ENCODE data around the gene GNB4. TPM values are rescaled to one million over a fixed set of nuclear protein-coding genes. Genes with fewer than 3 reads are reported as not detected.

The GNB4 gene
- total RNA-seq, 1 experiment from 2014 or later: 19.4 TPM

DNA sequence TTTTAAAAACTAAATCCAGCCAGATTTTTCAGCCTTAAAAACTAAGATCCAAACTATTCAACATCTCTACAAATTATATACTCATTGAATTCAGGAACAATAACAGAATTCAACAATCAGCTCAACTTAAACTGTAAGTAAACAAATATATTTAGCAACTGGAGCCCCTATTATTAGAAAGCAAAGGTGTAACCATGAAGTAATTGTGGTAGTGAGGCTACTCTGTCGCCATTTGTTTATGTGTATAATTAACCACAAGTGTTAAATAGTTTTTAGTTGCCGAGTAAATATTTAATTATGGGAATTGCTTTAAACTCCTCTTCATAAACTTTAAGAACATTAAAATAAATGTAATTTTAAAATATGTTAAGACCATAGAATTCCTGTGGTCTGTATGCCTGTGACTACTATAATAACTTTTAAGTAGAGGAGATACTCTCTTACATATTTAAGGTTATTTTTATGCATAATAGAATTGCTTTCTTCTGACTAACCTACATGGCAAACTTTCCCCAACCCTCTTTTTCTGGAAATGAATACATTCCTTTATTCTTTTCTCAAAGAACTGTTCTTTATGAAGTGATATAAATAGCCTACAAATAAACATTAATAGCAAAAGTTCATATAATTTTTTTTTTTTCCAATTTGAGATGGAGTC lies 52.6 kb downstream of the GNB4 start:
- Histone ChIP-seq H3K4me2 (no peak overlapping the region), H3F3A (ENCODE audit: insufficient read depth, low read depth) (no peaks in the 10 kb centered on the region), H3K4me1 (replicated peaks; ENCODE audit: insufficient read depth) (no peaks in the 10 kb centered on the region), H4K20me1 (ENCODE audit: insufficient read depth) (0 out of 2 replicates have a peak, but pooled peaks cover 3% of the 10 kb centered on the region), H3K27ac (no peak overlapping the region), H3K27me3 (ENCODE audit: insufficient read depth, low read depth) (no peaks in the 10 kb centered on the region), H3K9me3 (ENCODE audit: insufficient read depth, low read depth) (no peaks in the 10 kb centered on the region), H3K4me3 (no peak overlapping the region), H3K36me3 (ENCODE audit: low read depth) (no peaks in the 10 kb centered on the region), H3K9me2 (ENCODE audit: insufficient read depth) (no peaks in the 10 kb centered on the region), H3K79me2 (ENCODE audit: low read depth) (no peaks in the 10 kb centered on the region), H2AFZ (no peak overlapping the region)
- ChIA-PET CTCF (interaction anchor here (0.7 kb wide), 1 partner anchor 42 kb away, joined by 5 read pairs; no protein-coding TSS in a partner anchor), POLR2A (ENCODE audit: unreplicated experiment) (no interaction called here)
- DNase-seq: no peak
- no peak for TF ChIP-seq EZH2 (IDR thresholded peaks at IDR 0.05; ENCODE audit: low read depth)
- TF ChIP-seq, protein P1, sequence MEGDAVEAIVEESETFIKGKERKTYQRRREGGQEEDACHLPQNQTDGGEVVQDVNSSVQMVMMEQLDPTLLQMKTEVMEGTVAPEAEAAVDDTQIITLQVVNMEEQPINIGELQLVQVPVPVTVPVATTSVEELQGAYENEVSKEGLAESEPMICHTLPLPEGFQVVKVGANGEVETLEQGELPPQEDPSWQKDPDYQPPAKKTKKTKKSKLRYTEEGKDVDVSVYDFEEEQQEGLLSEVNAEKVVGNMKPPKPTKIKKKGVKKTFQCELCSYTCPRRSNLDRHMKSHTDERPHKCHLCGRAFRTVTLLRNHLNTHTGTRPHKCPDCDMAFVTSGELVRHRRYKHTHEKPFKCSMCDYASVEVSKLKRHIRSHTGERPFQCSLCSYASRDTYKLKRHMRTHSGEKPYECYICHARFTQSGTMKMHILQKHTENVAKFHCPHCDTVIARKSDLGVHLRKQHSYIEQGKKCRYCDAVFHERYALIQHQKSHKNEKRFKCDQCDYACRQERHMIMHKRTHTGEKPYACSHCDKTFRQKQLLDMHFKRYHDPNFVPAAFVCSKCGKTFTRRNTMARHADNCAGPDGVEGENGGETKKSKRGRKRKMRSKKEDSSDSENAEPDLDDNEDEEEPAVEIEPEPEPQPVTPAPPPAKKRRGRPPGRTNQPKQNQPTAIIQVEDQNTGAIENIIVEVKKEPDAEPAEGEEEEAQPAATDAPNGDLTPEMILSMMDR (conservative IDR thresholded peaks at IDR 0.05): no peak
- intact Hi-C loops (cut with micrococcal nuclease; ENCODE audit: unreplicated experiment): no loop called here
- BruUV-seq (replicated peaks): no TSS peak

DNA sequence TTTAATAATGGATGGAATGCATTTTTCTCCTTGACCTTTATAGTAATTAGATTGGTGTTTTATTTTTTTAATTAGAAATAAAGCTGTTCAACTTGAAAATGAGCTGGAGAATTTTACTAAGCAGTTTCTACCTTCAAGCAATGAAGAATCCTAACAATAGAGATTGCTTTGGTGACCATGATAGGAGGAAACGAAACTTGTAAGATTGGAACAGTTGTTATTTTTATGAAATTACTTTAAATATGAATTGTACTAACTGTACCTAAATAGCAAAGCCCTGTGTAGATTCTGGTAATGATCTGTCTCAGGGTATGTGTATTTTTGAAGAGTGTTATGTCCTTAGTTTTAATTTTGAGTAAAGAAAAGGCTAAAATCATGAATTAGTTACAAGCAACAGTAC lies 59.4 kb downstream of the GNB4 start:
- no peak for TF ChIP-seq EZH2 (IDR thresholded peaks at IDR 0.05; ENCODE audit: low read depth)
- TF ChIP-seq, protein P1 (conservative IDR thresholded peaks at IDR 0.05): no peak
- 0 out of 2 replicates have a peak, but pooled peaks cover 3% of the 10 kb centered on the region for H4K20me1 ChIP-seq (ENCODE audit: insufficient read depth)
- no peaks in the 10 kb centered on the region for H3K9me2 ChIP-seq (ENCODE audit: insufficient read depth)
- ChIA-PET CTCF (no interaction called here), POLR2A (ENCODE audit: unreplicated experiment) (no interaction called here)
- BruUV-seq (replicated peaks): no TSS peak
- H3K79me2 ChIP-seq (ENCODE audit: low read depth): no peaks in the 10 kb centered on the region
- no peaks in the 10 kb centered on the region for H3K4me1 ChIP-seq (replicated peaks; ENCODE audit: insufficient read depth)
- no peak overlapping the region for H3K27ac ChIP-seq
- H3K4me2 ChIP-seq: no peak overlapping the region
- DNase-seq: no peak
- H3K4me3 ChIP-seq: no peak overlapping the region
- H2AFZ ChIP-seq: no peak overlapping the region
- intact Hi-C loops (cut with micrococcal nuclease; ENCODE audit: unreplicated experiment): no loop called here
- H3F3A ChIP-seq (ENCODE audit: insufficient read depth, low read depth): no peaks in the 10 kb centered on the region
- no peaks in the 10 kb centered on the region for H3K9me3 ChIP-seq (ENCODE audit: insufficient read depth, low read depth)
- no peaks in the 10 kb centered on the region for H3K27me3 ChIP-seq (ENCODE audit: insufficient read depth, low read depth)
- H3K36me3 ChIP-seq (ENCODE audit: low read depth): peaks cover 44% of the 10 kb centered on the region

DNA sequence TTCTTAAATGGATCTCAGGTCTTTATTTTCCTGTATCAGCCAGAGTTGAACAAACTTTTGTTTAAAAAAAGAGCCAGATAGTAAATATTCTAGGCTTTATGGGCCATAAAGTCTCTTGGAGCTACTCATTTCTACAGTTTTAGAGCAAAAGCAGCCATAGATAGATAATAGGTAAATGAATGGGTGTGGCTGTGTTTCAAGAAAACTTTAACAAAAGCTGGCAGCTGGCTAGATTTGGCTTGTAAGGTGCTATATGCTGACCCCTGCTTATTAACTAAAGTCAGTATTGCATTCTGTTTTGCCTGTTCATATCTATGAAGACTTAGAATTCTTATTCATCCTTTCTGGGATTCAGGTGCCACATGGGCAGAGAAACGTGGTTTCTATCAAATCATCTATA lies 74.8 kb downstream of the GNB4 start:
- TF ChIP-seq, protein P1 (conservative IDR thresholded peaks at IDR 0.05): no peak
- TF ChIP-seq EZH2 (IDR thresholded peaks at IDR 0.05; ENCODE audit: low read depth): no peak
- no peak overlapping the region for H2AFZ ChIP-seq
- H3K4me3 ChIP-seq: no peak overlapping the region
- DNase-seq: no peak
- intact Hi-C loops (cut with micrococcal nuclease; ENCODE audit: unreplicated experiment): no loop called here
- CTCF ChIA-PET: no interaction called here
- POLR2A ChIA-PET (ENCODE audit: unreplicated experiment): no interaction called here
- H3K36me3 ChIP-seq (ENCODE audit: low read depth): peaks cover 31% of the 10 kb centered on the region
- H3K9me3 ChIP-seq (ENCODE audit: insufficient read depth, low read depth): no peaks in the 10 kb centered on the region
- no TSS peak for BruUV-seq (replicated peaks)
- H4K20me1 ChIP-seq (ENCODE audit: insufficient read depth): no peaks in the 10 kb centered on the region
- no peaks in the 10 kb centered on the region; the same call in 1 of the 2 replicates for H3F3A ChIP-seq (ENCODE audit: insufficient read depth, low read depth)
- no peaks in the 10 kb centered on the region for H3K9me2 ChIP-seq (ENCODE audit: insufficient read depth)
- H3K4me2 ChIP-seq: no peak overlapping the region
- no peaks in the 10 kb centered on the region for H3K4me1 ChIP-seq (replicated peaks; ENCODE audit: insufficient read depth)
- H3K27me3 ChIP-seq (ENCODE audit: insufficient read depth, low read depth): no peaks in the 10 kb centered on the region
- no peak overlapping the region for H3K27ac ChIP-seq
- no peaks in the 10 kb centered on the region for H3K79me2 ChIP-seq (ENCODE audit: low read depth)
